ENCODE measurements around the gene ASB1. TPM values are rescaled to one million over a fixed set of nuclear protein-coding genes. Genes with fewer than 3 reads are reported as not detected.

The ASB1 gene, protein sequence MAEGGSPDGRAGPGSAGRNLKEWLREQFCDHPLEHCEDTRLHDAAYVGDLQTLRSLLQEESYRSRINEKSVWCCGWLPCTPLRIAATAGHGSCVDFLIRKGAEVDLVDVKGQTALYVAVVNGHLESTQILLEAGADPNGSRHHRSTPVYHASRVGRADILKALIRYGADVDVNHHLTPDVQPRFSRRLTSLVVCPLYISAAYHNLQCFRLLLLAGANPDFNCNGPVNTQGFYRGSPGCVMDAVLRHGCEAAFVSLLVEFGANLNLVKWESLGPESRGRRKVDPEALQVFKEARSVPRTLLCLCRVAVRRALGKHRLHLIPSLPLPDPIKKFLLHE
- total RNA-seq: 31.0 TPM
- long read RNA-seq, full-length matches to known transcripts: 18 of 38 reads
- long read RNA-seq, partial matches to known transcripts: 2 of 38 reads
- long read RNA-seq, other reads (novel, unspliced or antisense): 18 of 38 reads

DNA sequence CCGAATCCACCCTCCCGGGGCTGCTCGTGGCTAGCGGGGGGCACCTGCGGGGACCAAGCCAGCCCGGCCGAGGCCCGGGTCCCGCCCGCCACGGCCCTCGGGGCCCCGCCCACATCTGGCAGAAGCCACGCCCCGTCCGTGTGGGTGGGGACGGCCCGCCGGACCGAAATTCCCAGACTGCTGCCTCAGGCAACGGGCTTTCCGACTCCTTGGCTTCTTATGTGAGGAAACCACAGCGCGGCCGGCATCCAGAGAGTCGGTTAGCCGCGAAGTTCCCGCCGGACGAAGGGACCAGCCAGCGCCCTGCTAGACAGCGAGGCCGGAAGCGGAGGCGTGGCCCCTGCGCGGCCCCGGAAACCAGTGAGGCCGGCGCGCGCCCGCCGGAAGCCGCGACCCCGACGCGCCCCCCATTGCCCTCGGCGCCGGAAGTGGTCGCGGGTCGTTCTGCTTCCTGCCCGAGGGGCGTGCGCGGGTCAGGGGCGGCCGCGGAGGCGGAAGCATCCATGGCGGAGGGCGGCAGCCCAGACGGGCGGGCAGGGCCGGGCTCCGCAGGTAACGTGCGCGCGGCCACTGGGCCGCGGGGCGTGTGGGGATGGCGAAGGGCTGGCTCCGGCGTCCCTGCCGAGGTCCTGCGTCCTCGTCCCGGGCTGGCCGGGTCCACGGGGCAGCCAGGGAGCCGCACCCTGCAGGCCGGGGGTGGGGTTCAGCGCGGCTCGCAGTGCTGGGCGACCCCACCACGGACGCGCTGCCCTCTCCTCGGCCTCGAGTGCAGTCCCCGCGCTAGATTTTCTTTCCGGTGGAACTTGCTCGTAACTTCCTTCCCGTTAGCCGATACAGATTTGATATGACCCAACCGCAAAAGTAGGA lies at the start of gene ASB1:
Gene ASB1 (plus strand): TSS at position 360 of the 867 bp plus-strand sequence. CDS start 144 bp downstream, at position 504.
- DNase-seq (ENCODE audit: low spot score): no peak

DNA sequence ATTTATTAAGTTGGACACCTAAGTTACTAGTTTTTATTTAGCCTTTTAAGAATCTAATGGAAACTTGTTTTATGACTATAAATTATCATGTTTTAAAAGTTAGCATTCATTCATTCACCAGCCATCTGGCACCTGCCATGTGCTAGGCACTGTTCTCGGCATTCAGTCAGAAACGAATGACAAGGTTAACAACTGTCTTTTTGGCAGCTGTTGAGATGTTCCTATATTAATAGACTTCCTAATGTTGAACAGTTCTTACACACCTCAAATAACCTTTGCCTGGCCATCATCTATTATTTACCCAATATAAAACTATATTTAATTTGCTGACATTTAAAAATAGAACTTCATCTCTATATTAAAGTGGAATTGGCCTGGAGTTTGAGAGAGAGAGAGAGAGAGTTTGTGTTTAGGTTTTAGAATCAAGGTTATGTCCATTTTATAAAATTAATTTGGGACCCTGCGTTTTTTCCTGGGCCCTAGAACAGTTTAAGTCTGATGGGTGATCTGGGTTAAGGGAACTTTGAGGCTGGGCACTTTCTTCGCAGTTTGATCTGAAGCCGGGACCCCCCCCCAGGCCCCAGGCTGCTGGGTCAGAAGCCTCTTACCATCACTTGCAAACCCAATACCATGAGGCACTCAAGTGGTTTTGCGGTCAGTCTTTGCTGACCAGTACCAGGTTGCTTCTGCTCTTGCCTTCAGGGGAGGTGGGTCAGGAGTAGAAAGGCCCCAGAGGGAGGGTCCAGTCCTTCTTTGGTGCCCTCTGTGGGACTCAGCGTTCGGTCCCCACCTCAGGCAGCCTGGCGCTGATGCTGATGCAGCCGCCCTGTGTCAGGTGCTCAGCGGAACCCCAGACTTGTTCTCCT lies 48.3 kb upstream of the ASB1 start:
- no peak for DNase-seq (ENCODE audit: low spot score)

DNA sequence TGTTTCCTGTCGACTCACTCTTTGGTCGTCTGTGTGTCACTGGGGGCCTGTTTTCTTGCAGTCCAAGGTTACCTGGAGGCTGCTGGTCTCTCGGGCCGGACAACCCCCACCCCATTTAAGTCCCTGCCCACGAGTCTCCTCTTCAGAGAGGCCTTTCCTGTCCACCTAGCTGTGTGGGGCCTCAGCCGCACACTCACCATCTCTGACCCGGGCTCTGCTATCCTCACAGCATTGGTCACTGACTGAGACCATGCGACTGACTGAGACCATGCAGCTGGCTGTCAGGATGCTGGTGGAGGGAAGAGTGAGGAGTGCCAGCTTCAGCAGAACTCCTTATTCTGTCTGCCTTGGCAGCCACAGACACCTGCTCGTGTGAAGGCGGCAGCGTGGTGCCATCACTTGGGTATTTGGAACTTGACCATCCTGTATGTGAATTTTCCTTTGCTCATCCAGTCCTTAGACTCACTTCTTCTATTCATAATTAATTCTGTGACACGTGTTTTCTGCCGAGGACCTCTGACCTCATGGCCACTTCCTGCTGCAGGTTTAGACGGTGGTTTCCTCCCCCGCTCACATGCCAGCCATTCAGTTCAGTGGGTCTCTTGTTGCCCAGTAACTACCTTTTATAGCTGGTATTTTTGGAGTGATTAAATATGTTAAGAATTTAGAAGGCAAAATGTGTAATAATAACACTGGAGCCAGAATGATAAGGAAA lies 47.5 kb upstream of the ASB1 start:
- no peak for DNase-seq (ENCODE audit: low spot score)

DNA sequence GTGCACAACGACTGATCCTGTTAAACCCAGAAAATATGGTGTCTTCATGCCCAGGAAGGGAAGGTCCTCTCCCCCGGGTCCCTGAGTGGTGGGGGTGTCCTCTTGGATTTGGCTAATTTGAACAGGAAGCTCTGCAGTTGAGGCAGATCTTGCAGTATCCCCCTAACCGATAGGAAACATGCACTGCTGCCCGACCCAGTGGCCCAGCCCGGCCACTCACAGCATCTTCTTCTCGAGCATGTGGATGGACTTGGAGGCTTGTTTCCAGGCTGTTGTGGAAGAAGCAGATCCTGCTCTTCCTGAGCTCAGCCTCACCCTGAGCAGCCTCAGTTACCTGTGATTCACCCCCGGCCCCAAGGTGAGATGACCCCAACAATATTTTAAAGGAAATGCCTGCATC lies 46.4 kb upstream of the ASB1 start:
- DNase-seq (ENCODE audit: low spot score): no peak

DNA sequence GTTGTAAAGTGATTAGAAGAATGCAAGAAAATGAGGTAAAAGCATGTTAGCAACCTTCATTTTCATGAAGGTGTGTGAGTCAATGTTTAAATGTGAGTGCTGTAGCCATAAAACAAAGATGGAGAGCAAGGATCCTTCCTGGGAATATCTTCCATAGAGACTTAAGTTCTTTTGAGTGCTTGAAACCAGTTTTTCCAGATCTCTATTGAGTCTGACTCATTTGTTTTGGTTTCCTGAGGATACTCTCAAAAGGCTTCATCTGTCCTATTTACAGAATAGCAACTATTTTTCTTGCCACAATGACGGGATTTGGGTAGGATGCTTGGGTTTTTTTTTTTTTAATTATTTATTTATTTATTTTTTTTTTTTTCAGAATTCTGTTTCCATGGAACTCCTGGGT lies 45.9 kb upstream of the ASB1 start:
- no peak for DNase-seq (ENCODE audit: low spot score)

DNA sequence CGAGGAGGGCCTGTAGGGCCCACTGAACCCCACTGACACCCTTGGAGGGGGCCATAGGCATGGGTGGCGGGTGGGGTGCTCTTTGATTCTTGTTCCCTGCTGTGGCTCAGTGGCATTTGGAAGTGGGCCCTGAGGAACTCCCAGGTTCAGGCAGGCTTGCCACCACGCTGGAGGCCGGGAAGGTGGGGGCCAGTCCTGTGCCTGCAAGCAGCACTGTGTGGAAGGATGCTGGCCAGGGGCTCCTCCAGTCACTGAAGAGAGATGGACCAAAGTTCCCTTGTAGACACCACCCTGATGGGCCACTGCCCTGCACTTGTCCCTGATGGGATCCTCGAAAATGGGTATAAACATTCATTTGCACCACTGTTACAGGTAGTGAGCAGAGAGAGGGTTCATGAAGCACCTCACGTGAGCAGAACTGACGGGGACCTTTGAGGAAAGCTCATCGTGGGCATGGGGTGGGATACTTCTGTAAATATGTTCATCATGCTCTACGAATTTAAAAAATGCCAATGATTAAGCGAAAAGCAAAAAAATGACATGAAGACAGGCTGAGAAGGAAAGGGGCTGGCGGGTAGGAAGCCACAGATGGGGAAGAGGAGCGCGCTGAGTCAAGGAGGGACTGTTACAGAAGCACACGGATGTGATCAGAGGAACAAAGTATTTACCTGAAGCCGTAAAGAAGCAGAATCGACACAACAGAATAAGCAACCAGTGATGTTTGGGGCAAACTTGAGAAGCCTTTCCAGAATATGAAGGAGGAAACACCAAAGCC lies 45.2 kb upstream of the ASB1 start:
- DNase-seq (ENCODE audit: low spot score): no peak

DNA sequence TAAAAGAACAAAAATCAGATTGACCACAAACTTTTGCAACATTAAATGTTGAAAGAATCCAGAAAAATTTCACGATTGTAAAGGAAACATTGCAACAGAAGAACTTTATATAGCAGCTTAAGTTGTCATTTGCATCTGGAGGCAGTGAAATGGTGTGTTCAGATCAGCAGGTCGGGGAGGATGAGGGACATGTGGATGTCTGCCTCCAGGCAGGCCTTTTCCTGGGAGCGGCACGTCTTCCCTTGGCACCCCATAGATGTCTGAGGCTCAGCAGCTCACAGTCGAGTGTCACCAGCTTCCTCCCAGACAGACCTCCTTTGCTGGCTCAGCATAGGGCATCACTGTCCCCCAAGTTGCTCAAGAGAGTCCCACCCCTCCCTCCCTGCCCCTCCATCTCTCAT lies 44.3 kb upstream of the ASB1 start:
- DNase-seq (ENCODE audit: low spot score): no peak

DNA sequence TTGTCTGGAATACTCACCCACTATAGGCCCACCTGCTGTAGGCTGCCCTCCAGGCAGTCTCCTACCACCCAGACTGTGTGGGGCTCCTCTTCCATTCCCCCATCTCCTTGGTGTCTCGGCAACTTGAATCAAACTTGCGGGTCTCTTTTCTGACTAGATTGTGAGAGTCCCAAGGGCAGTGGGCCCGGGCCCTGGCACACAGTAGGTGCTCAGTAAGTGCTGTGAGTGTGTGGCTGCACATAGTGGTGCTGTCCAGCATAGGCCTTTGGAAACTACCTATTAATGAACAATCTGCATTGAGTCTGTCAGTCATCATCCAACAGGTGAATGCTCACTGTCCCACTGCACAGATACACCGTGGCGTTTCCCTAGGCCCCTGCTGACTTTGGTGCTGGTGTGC lies 43.6 kb upstream of the ASB1 start:
- no peak for DNase-seq (ENCODE audit: low spot score)

DNA sequence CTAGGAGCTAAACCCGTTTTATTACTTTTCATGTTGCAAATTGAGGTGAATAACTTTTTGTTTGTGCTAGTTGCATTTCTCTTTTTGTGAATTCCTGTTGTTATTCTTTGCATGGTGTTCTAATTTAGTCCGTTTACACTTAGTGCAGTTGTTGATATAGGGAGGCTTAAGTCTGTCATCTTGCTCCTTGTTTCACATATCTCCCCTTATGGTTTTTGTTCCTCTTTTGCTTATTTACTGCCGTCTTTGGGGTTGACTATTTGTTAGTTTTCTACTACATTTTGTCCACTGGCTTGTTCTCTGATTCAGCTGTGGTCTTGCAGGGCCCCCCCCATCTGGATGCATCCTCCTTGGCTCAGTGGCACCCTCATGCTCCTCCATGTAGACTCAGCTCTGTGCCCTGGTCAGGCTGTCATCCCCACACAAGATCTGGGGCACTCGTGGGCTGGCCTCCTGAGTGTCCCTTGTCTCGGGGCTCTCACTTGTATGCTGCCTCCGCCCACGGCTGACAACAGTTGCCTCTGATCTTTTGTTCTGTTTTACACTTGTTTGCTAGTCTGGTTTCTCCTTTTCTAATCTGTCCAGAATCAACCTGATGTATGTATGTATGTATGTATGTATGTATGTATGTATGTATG lies 42.9 kb upstream of the ASB1 start:
- no peak for DNase-seq (ENCODE audit: low spot score)

DNA sequence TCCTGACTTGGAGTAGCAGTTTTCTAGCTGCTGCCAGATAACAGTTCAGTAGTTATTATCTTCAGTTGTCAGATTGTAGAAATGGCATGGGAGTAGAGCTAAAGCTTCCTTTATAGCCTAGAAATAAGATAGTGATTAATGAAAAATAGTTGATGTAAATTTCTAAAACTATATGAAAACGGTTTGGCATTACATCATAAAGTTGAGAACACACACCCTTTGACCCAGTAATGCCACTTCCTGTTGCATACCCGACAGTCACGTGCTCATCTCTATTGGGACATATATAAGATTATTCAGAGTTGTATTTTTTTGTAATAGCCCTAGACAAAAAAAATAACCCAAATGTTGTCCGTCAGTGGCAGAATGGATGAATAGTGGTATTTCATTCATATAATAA lies 39.4 kb upstream of the ASB1 start:
- DNase-seq (ENCODE audit: low spot score): no peak

DNA sequence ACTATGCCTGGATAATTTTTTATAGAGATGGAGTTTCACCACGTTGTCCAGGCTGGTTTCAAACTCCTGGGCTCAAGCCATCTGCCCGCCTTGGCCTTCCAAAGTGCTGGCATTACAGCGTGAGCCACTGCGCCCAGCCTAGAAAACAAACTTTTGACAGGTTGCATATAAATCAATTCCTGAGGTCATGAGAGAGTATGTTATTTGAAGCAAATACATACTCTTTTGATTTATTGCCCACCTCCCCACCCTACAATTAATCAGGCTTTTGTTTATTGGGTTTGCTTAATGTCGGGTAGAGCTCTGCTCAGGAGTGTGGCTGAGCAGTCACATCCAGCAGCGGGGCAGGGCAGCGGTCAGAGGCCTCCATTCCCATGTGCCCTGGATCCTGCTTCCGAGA lies 37.9 kb upstream of the ASB1 start:
- DNase-seq (ENCODE audit: low spot score): no peak

DNA sequence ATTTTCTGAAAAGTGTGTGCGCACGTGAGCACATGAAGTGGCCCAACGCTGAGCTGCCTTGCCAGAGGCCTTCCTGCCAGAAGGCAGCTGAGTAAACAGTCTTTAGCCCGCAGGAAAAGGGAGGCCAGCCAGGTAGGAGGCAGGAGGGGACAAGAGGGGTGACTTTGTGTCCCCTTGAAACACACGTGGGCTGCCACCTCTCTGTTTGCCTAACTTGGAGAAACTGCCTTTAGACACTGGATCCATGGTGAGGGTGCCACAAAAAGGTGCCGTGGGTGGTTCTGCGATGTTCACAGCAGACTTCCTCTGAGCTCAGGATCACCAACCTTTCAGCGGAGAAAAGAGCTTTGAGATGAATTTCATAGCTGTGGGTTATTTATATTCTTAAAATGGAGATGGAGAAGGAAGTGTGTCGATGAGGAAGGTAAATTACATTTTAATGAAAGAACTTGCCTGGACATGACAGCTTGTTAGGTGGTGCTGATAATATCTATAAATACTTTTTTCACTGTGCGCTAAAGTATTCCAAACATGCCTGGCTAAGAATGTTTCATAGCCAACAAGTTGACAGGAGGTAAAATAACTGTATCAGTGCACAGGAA lies 36.6 kb upstream of the ASB1 start:
- DNase-seq (ENCODE audit: low spot score): no peak

DNA sequence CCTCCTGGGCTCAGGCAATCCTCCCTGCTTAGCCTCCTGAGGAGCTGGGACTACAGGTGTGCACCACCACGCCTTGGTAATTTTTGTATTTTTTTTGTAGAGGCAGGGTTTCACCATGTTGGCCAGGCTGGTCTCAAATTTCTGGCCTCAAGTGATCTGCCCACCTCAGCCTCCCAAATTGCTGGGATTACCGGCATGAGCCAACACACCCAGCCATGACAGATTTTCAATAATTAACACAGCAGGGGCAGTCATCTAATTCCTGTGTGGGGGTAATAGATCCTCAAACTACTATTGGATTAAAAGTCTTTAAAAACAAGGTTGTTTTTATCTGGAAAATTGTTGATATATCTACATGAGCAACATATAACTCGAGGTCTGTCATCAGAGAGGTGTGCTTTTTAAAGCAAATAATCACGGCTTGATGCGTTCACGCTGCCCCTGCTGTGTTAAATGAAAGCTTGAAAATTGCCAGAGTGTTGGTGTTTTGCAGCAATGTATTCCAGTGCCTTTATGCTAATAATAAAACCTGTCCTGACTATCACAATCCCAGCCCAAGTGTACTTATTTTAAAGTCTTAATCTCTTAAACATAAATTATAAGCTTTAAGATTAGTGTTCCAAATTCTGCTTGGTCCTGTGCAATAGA lies 35.6 kb upstream of the ASB1 start:
- no peak for DNase-seq (ENCODE audit: low spot score)

DNA sequence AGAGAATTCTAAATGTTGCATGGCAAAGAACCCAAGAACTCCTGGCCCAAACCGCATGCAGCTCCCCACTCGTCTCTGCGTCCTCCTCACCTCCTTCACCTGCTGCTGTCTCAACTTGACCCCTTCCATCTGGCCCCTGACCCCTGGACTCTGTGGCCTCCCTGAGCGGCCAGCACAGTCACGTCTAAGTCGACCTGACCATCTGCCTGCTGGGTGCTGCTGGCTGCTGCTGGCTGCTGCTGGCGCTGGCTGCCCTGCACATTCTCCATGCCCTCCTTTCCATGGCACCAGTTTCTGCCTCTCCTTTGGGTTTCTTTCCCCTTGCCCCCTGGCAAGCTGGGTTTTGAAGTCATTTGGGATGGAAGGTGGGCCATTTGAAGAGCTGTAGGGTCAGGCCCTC lies 30.1 kb upstream of the ASB1 start:
- no peak for DNase-seq (ENCODE audit: low spot score)

DNA sequence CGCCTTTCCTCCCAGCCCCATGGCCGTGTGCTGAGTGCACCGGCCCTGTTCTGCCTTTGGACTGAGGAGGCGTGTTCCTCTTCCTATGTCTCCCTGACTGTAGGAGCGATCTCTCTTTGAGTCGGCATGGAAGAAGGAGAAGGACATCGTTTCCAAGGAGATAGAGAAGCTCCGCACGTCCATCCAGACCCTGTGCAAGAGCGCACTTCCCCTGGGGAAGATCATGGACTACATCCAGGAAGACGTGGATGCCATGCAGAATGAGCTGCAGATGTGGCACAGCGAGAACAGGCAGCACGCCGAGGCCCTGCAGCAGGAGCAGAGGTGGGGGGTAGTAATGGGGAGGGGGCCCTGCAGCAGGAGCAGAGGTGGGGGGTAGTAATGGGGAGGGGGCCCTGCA lies 29.4 kb upstream of the ASB1 start:
- DNase-seq (ENCODE audit: low spot score): no peak

DNA sequence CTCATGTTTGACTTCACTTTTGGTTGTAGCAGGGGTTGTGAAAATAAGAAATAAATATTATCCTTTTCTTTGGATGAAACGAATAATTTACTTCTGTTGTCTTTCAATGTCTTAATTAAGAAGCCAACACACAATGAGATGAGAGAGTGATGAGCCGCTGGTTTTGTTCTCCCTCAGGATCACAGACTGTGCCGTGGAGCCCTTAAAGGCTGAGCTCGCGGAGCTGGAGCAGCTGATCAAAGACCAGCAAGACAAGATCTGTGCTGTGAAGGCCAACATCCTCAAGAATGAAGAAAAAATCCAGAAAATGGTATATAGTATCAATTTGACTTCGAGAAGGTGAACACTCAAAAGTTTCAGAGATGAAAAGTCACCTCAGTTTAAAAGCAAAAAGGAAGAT lies 28.1 kb upstream of the ASB1 start:
- no peak for DNase-seq (ENCODE audit: low spot score)

DNA sequence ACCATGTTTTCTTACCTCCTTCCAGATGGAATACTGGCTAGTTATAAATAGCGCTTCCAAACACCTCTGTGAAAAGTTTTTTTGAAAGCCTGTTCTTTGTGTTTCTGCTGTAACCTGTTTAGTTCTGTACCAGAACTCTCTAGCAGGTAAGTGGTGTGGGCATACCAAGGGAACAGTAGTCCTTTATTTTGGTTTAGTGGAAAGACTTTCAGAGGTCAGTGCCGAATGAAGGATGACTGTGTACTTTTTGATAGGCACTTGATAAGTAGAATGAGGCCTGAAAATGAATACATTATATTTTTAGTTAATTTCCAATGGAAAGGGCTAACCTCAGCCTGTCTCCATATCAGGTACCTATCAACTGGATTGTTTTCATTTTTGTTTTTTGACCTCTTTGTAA lies 27.6 kb upstream of the ASB1 start:
- DNase-seq (ENCODE audit: low spot score): no peak

DNA sequence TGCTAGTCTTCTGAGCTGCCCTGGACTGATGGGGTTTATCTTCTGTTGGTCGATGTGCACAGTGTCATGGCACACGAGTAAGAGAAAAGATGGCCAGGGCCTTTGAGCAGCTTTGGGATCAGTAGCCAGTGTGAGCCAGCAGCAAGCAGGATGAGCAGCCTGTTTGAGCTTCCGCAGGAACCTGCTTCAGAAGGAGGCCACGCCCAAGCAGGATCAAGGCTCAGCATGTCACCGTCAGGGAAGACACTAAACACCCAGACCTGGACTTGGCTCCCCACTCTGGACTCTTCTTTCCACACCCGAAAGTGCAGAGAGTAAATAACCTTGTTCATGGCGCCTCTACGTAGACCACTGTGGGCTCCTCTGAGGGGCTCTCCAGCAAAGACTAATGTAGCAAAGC lies 25.2 kb upstream of the ASB1 start:
- DNase-seq (ENCODE audit: low spot score): no peak
